ENCODE data around the gene STARD5. TPM values are rescaled to one million over a fixed set of nuclear protein-coding genes. Genes with fewer than 3 reads are reported as not detected.
"Not testable (repeated sequence)": the region's sequence is repeated elsewhere in the genome, so short reads cannot be mapped to it uniquely, and the experiment has no call there.

STARD5 gene
- total RNA-seq, 1 donor from 2014 or later = 5.8 TPM

- no peak for TF ChIP-seq CTCF (IDR thresholded peaks at IDR 0.05; ENCODE audit: unreplicated experiment)
- Mint-ChIP-seq H3K36me3 (no peaks in the 10 kb centered on the region), H3K27me3 (ENCODE audit: low read depth) (no peaks in the 10 kb centered on the region), H3K9me3 (no peaks in the 10 kb centered on the region), H3K4me3 (no peak overlapping the region), H3K27ac (peak overlapping the region; percentile 90), H3K4me1 (peaks cover 42% of the 10 kb centered on the region)
- no peak for DNase-seq (ENCODE audit: low spot score in 2 of 2, unreplicated experiment in 2 of 2)
Observed at GRCh38 chr15:81331600-81331999, 7.7 kb upstream of the STARD5 start.

- Mint-ChIP-seq H3K4me1 (peaks cover 42% of the 10 kb centered on the region), H3K4me3 (peak overlapping the region; percentile 30), H3K27ac (peak overlapping the region; percentile 90)
- not testable (repeated sequence) for H3K36me3 Mint-ChIP-seq; H3K27me3 Mint-ChIP-seq (ENCODE audit: low read depth); DNase-seq (ENCODE audit: low spot score in 2 of 2, unreplicated experiment in 2 of 2); H3K9me3 Mint-ChIP-seq
Observed at GRCh38 chr15:81331141-81331540, 7.2 kb upstream of the STARD5 start.

- no peak for TF ChIP-seq CTCF (IDR thresholded peaks at IDR 0.05; ENCODE audit: unreplicated experiment)
- peaks cover 39% of the 10 kb centered on the region for H3K4me1 Mint-ChIP-seq
- DNase-seq (ENCODE audit: low spot score in 2 of 2, unreplicated experiment in 2 of 2) = no peak
- H3K9me3 Mint-ChIP-seq = no peaks in the 10 kb centered on the region
- no peaks in the 10 kb centered on the region for H3K27me3 Mint-ChIP-seq (ENCODE audit: low read depth)
- peak overlapping the region; percentile 90 for H3K27ac Mint-ChIP-seq
- H3K36me3 Mint-ChIP-seq = no peaks in the 10 kb centered on the region
- H3K4me3 Mint-ChIP-seq = peak overlapping the region; percentile 30
Observed at GRCh38 chr15:81330366-81331090, 6.6 kb upstream of the STARD5 start.

- no peak for TF ChIP-seq CTCF (IDR thresholded peaks at IDR 0.05; ENCODE audit: unreplicated experiment)
- H3K36me3 Mint-ChIP-seq = no peaks in the 10 kb centered on the region
- no peak for DNase-seq (ENCODE audit: low spot score in 2 of 2, unreplicated experiment in 2 of 2)
- no peak overlapping the region for H3K27ac Mint-ChIP-seq
- no peak overlapping the region for H3K4me3 Mint-ChIP-seq
- no peaks in the 10 kb centered on the region for H3K9me3 Mint-ChIP-seq
- H3K27me3 Mint-ChIP-seq (ENCODE audit: low read depth) = peaks cover 2% of the 10 kb centered on the region
- peaks cover 35% of the 10 kb centered on the region for H3K4me1 Mint-ChIP-seq
Observed at GRCh38 chr15:81329446-81329845, 5.5 kb upstream of the STARD5 start.

GRCh38 chr15:81327516-81327915, 3.6 kb upstream of the STARD5 start:
- no peak for TF ChIP-seq CTCF (IDR thresholded peaks at IDR 0.05; ENCODE audit: unreplicated experiment)
- Mint-ChIP-seq H3K4me1 (peaks cover 48% of the 10 kb centered on the region), H3K36me3 (no peaks in the 10 kb centered on the region), H3K9me3 (no peaks in the 10 kb centered on the region), H3K4me3 (no peak overlapping the region), H3K27me3 (ENCODE audit: low read depth) (peaks cover 2% of the 10 kb centered on the region), H3K27ac (peak overlapping the region; percentile 57)
- DNase-seq (ENCODE audit: low spot score in 2 of 2, unreplicated experiment in 2 of 2) = no peak

GRCh38 chr15:81326466-81327212, 2.7 kb upstream of the STARD5 start:
- H3K27ac Mint-ChIP-seq = no peak overlapping the region
- no peak for TF ChIP-seq CTCF (IDR thresholded peaks at IDR 0.05; ENCODE audit: unreplicated experiment)
- peaks cover 2% of the 10 kb centered on the region for H3K27me3 Mint-ChIP-seq (ENCODE audit: low read depth)
- no peaks in the 10 kb centered on the region for H3K36me3 Mint-ChIP-seq
- peaks cover 45% of the 10 kb centered on the region for H3K4me1 Mint-ChIP-seq
- DNase-seq (ENCODE audit: low spot score in 2 of 2, unreplicated experiment in 2 of 2) = no peak
- no peak overlapping the region for H3K4me3 Mint-ChIP-seq
- no peaks in the 10 kb centered on the region for H3K9me3 Mint-ChIP-seq

All from mesothelial cell of epicardium (in vitro differentiated cells).